HUDEP-2 (cell line): ENCODE data around the gene BCAP31.
"Not testable (repeated sequence)": the region's sequence is repeated elsewhere in the genome, so short reads cannot be mapped to it uniquely, and the experiment has no call there.

Experiments used
- DNase-seq, 76 experiments: peaks; one replicate each; lab custom pipeline; 2025; ENCODE audit not compliant: unreplicated experiment in 76 of 76; lab: John Stamatoyannopoulos, UW

BCAP31 gene

DNA sequence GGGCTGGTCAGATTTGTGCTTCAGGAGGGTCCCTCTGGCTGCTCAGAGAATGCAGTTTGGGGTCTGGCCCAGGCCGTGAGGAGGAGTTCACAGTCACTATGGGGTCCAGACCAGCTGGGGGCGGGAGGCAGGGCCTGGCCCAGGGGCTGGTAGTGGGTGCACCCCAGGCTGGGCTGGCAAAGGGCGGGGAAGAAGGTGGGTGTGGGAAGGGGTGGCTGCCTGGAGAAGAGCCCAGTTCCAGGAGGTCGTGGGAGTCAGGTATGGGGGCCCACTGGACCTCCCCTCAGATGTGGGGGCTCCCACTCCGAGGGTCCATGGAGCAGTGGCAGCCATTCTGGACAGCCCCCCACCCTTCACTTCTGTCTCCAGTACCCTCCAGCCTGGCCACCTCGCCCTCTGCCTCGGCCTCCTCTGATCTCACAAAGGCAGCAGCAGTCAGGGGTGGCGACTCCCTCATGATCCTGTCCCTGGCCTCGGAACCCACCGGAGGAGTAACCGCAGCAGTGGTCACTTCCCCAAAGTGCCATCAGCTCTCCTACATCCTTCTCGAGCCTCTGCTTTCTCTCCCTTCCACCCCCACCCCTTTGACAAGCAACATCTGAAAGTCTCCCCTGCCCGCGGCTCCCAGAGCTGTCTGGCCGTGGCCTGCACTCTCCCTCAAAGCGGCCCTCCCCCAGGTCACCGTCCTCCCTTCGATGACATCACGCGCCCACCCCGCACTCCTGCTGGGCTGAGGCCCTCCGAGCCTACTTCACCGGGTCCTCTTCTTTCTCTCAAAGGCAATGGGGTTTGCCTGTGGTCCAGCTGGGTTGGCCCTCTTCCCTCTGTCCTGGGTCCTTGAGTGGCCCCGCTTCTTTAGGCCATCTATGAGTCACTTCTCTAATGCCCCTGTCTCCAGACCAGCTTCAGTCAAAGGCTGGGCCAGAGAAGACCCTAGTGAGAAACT is 38.2 kb downstream of the BCAP31 start:
- DNase-seq = no peak

- no peak for DNase-seq
These were observed 39.0 kb downstream of the BCAP31 start for GRCh38 chrX:153685156-153685536.

GRCh38 chrX:153684467-153685155 is 39.6 kb downstream of the BCAP31 start:
- no peak for DNase-seq

DNA sequence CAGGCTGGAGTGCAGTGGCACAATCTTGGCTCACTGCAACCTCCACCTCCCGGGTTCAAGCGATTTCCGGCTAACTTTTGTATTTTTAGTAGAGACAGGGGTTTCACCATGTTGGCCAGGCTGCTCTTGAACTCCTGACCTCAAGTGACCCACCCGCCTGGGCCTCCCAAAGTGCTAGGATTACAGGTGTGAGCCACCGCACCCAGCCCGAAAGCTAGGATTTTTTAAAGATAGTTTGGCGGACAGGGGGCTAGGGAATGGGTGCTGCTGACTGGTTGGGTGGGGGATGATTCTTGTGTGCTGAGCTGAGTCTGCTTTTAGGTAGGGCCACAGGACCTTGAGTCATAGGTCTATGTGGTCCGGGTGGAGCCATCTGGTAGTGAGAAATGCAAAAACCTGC is 40.7 kb downstream of the BCAP31 start:
- not testable (repeated sequence) for DNase-seq

GRCh38 chrX:153681175-153681574 is 43.0 kb downstream of the BCAP31 start:
- no peak for DNase-seq

DNA sequence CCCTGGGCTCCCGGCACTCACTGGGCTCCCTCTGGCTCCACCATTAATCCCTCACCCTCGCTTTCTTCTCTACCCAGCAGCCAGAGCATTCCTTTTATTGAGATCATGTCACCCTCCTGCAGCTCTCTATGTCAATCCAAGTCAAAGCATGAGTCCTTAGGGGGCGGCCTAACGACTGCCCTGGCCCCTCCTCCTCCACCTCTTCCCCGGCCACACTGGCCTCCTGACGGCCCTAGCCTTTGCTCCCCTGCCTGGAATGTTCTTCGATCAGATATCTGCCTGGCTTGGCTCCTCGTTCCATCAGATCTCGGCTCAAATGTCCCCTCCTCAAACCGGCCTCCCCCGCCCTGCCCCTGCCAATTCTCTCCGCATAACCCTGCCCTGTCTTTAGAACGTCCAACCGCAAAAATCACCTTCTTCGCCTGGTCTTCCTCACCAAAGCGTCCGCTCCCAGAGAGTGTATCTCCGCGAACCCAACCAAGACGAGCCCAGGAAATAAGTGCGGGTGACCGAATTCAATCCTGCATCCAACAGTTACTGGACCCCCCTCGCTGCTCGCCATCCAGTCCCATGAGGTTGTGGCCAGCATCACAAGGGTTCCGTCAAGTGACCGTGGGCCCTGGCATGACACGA is 49.9 kb downstream of the BCAP31 start:
- DNase-seq = no peak

- no peak for DNase-seq
These were observed 50.6 kb downstream of the BCAP31 start, which contains the start of gene PNCK for GRCh38 chrX:153673428-153674218. Gene PNCK, minus strand, starts transcription at chrX:153673813. Its CDS starts 737 bp downstream, at chrX:153673076.

DNA sequence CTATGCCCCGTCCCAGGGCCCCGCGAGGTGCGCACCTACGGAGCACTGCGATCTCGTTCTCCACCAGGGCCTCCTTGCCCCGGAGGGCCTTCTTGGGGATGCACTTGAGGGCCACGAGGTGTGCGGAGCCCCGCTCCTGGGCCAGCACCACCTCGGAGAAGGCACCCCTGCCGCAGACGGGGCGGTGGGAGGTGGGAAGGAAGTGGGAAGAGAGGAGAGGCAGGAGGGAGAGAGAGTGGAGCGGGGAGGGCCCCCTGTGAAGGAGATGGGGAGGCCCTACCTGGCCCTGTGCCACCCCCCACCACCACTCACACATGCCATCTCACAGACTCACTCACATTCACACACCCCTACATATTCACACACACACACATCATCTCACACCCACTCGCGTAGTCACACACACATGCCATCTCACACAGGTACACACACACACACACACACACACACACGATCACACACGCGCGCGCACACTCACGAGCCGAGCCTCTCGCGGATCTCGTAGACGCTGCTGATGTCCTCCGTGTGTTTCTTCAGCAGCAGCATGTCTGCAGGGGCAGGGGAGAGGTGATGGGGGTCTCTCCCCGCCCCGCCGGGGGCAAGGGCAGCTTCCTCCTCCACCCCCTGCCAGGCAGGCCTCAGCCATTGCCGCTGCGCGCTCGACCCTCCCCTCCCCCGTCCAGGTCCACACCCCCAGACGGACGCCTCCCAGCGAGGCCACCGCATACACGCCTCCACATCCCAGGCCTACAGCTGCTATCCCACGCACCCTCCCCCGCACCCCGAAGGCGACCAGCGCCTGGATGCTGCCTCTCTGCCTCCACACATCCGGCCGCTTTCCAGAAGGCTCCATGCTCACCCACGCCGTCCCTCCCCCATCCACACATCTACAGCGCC is 51.4 kb downstream of the BCAP31 start:
- DNase-seq = no peak

- DNase-seq = no peak
These were observed 52.3 kb downstream of the BCAP31 start for GRCh38 chrX:153671589-153672530.

DNA sequence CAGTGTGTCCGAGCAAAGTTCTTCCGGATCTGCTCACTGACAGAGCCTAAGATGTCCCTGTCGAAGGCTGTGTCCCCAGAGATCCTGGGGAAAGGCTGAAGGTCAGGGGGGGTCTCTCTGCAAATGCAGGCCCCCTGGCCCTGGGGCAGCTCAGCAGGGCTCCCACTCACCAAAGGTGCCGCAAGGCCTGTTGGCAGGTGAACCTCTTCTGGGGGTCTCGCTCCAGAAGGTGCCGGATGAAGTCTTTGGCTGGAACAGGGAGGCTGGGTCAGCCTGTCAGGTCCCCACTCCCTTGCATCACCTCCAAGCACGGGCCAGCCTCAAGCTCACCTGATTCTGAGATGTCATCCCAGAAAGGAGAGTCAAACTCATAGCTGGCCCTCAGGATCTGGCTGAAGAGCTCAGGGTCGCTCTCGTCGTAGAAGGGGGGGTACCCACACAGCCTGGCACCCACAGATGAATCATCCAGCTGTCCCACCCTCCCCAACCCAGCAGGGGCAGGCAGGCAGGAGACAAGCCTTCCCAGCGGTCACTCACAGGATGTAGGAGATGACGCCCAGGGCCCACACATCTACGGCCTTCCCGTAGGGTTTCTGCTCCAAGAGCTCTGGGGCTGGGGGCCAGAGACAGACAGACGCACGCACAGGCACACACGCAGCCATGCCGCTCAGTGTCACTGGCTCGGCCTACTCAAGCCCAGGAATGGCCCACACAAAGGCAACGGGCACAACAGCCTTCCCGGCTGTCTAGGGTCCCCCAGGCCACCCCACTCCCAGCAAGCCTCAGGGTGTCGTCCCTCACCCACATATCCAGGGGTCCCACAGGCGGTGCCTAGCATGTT is 53.2 kb downstream of the BCAP31 start:
- no peak for DNase-seq

GRCh38 chrX:153669901-153670731 is 54.1 kb downstream of the BCAP31 start:
- DNase-seq = no peak

DNA sequence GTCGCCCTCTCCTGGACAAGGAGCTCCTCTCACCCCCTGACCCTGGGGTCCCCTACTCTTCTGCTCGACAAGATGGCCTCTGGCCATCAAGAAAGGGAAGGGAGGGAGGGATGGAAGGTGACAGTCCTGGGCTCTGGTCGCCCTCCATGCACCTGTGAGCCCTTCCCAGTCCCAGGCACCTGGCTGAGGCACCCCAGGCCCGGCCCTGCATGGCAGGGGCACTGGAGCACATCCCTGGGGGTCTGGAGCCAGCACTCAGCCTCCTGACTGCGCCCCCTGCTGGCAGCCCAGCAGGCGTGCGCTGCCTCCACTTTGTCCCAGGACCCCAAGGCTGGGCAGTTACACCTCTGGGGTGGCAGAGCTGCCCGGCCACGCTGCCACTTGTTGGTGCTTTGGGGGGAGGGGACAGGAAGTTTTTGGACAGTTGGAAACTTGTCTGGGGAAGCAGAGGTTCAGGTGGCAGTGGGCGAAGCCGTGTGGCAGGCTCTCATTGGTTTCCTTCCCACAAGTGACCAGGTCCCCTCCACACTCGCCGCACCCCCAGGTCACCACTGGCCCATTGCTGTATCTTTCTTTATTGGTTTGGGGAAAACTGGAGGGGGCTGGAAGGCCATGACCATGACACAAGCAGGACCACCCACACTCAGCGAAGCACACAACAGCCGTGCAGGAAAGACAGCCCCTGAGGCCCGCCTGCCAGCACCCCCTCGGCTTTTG is 54.9 kb downstream of the BCAP31 start:
- DNase-seq = peak in 13 of 76 experiments; percentile 0 to 20 (median 6)

DNA sequence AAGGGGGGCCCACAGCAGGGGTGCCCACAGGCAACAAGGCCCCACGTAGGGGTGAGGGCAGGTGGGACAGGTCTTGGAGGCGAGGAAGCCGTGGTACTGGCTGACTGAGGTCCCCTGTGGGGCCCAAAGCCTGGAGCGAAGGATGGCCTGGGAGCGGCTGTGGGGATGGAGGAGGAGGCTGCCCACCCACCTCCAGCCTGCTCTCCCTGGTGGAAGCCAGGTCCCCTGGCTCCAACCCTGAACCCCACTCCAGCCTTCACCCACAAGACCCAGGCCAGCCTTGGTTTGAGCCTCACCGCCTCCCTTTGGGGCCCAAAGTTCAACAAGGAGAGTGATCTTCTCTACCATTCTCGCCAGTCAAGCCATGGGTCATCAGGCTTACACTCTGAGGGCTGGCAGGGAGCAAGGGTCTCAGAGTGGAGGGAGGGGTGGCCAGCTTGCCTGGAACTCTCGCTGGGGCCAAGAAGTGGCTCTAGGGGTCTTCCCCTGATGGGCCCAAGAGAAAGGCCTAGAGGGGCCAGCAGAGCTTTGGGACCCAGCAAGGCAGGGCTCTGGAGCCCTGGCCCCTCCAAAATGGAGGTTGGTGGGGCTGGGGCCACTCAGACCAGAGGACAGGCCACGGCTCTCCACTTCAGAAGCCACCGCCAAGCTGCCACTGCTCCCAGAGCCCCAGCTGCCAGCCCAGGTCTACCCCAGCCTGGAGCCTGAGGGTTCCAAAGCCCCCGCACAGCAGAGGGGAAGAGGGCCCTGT is 55.6 kb downstream of the BCAP31 start:
- DNase-seq = no peak

DNA sequence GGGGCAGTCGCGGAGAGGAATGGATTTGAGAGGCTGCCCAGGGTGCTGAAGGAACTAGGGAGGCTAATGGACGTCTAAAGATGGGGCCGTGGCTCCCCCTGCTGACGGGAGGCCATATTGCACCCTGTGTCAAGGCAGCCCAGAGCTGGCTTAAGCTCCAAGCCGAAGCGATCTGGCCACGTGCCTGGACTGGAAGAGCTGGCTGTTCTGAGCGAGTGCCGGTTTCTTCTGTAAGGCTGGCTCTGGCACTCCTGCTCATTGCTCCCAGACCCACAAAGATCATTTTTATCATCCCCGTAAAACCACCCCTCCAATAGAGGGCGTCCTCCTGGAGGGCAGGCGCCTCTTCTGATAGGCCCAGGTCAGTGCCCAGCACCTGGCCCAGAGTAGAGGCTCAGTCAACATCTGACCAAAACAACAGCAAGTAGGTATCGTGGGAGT is 56.2 kb downstream of the BCAP31 start:
- DNase-seq = peak in 68 of 76 experiments; percentile 1 to 75 (median 54)

DNA sequence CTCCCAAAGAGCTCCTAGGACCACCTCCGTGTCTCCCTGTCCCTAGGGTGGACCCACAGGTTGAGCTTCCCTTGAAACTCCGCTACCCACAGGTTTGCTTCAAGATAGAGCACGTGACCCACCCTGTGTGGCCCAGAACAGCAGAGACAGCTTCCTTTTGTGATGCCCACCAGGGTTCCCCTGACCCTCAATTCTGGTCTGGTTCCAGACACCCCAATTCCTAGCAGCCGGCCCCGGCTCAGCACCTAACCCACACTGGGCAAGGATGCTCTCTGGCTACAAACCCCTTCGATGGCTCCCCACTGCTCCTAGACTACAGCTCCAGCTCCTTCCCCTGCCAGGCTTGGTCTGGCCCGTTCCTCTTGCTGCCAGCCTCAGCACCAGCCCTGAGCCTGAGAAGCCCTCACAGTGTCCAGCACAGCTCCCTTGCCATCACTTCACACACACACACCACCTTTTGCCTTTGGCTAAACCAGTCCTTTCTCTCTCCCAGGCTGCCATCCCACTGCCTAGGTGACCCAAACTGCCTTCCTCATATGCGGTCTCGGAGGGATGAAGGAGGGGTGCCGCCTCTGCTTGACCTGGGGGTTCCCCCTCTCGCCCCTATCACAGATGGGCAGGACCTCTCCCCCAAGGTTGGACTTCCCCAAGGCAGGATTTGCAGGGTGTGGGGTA is 56.8 kb downstream of the BCAP31 start:
- DNase-seq = no peak
